NCI-H2196 (cell line): ENCODE results near the gene UTS2R.
A peak's percentile ranks its signal among the peaks of the same experiment; 100 is the strongest.
"Not testable (repeated sequence)": the region's sequence is repeated elsewhere in the genome, so short reads cannot be mapped to it uniquely, and the experiment has no call there.

ENCODE experiments used
- DNase-seq: peaks from one replicate; lab custom pipeline; 2025; ENCODE audit not compliant: unreplicated experiment; lab: John Stamatoyannopoulos, UW

UTS2R gene

GRCh38 chr17:82406131-82406671 lies 34.6 kb downstream of the UTS2R start:
- DNase-seq, result no peak

- DNase-seq, result no peak
Observed at GRCh38 chr17:82407255-82407654, 35.7 kb downstream of the UTS2R start.

GRCh38 chr17:82408288-82408937 lies 36.8 kb downstream of the UTS2R start:
- DNase-seq, result no peak

GRCh38 chr17:82408938-82409318 lies 37.4 kb downstream of the UTS2R start:
- DNase-seq, result no peak

GRCh38 chr17:82410014-82410716 lies 38.6 kb downstream of the UTS2R start:
- no peak for DNase-seq

GRCh38 chr17:82411396-82412053 lies 40.0 kb downstream of the UTS2R start:
- DNase-seq, result no peak

- DNase-seq, result not testable (repeated sequence)
Observed at GRCh38 chr17:82412081-82412480, 40.5 kb downstream of the UTS2R start.

GRCh38 chr17:82412535-82413520 lies 41.3 kb downstream of the UTS2R start:
- DNase-seq, result peak; percentile 88

- peak; percentile 83 for DNase-seq
Observed at GRCh38 chr17:82414548-82415281, 43.1 kb downstream of the UTS2R start.

GRCh38 chr17:82415336-82415735 lies 43.8 kb downstream of the UTS2R start:
- DNase-seq, result no peak

- DNase-seq, result no peak
Observed at GRCh38 chr17:82415786-82416185, 44.2 kb downstream of the UTS2R start.

- DNase-seq, result no peak
Observed at GRCh38 chr17:82416264-82416663, 44.7 kb downstream of the UTS2R start.

GRCh38 chr17:82416771-82417170 lies 45.2 kb downstream of the UTS2R start:
- DNase-seq, result peak; percentile 37

GRCh38 chr17:82418001-82418986 lies 46.7 kb downstream of the UTS2R start, which contains the start of the genes HEXD and OGFOD3:
Gene HEXD (plus strand): TSS chr17:82418347. CDS start chr17:82419800, 1,453 bp downstream.
Gene OGFOD3 (minus strand): TSS chr17:82418586. CDS start chr17:82418485, 101 bp downstream.
- peak; percentile 97 for DNase-seq

- DNase-seq, result no peak
Observed at GRCh38 chr17:82419540-82419939, 48.0 kb downstream of the UTS2R start.

GRCh38 chr17:82424001-82424862 lies 52.7 kb downstream of the UTS2R start:
- DNase-seq, result peak; percentile 73

GRCh38 chr17:82424863-82425159 lies 53.2 kb downstream of the UTS2R start:
- DNase-seq, result no peak
